Panc1 (cell line): ENCODE results near the gene HLCS. TPM values are rescaled to one million over a fixed set of nuclear protein-coding genes. Genes with fewer than 3 reads are reported as not detected.

Experiments
- ATAC-seq: fragments of 200-7000 bp; cut with Tn5 transposase; 2 replicates; pipeline ENCODE4 v1.9.1; 2020; ENCODE audit warnings: mild to moderate bottlenecking, moderate library complexity
- BruUV-seq: library from RNA; stranded (reverse); fragments of 400-500 nt; replicated peaks from 2 replicates; lab custom pipeline; 2021; lab: Mats Ljungman, UMichigan
- CTCF ChIA-PET: fragments of 300-600 bp; sonication (Branson Sonifier 250); formaldehyde crosslinking; loops from one replicate; lab custom pipeline; 2022; ENCODE audit warnings: antibody characterized with exemption; lab: Charles Lee
- POLR2A ChIA-PET: fragments of 300-600 bp; sonication (Branson Sonifier 250); formaldehyde crosslinking; loops from one replicate; lab custom pipeline; 2022; ENCODE audit warnings: antibody characterized with exemption; lab: Charles Lee
- DNase-seq: peaks from one replicate; pipeline ENCODE4 v3.0.0-alpha.2; 2010; ENCODE audit warnings: low read depth, low spot score
- H3K27ac ChIP-seq: 2 replicates; pipeline ENCODE4 v1.5.1; 2011; ENCODE audit warnings: mild to moderate bottlenecking, low read length, inconsistent platforms
- H3K27me3 ChIP-seq: fragments of 200-500 bp; sonication (Bioruptor generic); 2 replicates; pipeline ENCODE4 v1.6.0; 2014; ENCODE audit warnings: low read length, inconsistent platforms; ENCODE audit not compliant: control insufficient read depth, insufficient read depth
- H3K36me3 ChIP-seq: fragments of 200-500 bp; sonication (Bioruptor generic); 2 replicates; pipeline ENCODE4 v1.5.1; 2014; ENCODE audit warnings: inconsistent platforms, mild to moderate bottlenecking, low read length, moderate library complexity; ENCODE audit not compliant: control insufficient read depth, insufficient read depth
- H3K4me1 ChIP-seq: 2 replicates; pipeline ENCODE4 v1.5.1; 2011; ENCODE audit warnings: inconsistent platforms, mild to moderate bottlenecking, low read length, moderate library complexity; ENCODE audit not compliant: control insufficient read depth, insufficient read depth
- H3K4me3 ChIP-seq, 2 experiments: 2 replicates each; pipeline ENCODE4 v1.5.1; 2011 to 2012; ENCODE audit warnings: low read depth in 2 of 2, low read length in 2 of 2, mild to moderate bottlenecking in 2 of 2, inconsistent platforms in 1 of 2, moderate library complexity in 1 of 2
- H3K9me3 ChIP-seq: fragments of 200-500 bp; sonication (Bioruptor generic); 2 replicates; pipeline ENCODE4 v1.5.1; 2014; ENCODE audit warnings: low read depth, mild to moderate bottlenecking, inconsistent platforms, low read length, moderate library complexity; ENCODE audit not compliant: control insufficient read depth, insufficient read depth
- POLR2AphosphoS5 ChIP-seq: IDR thresholded peaks from 2 replicates; pipeline ENCODE4 v1.6.1; 2012; ENCODE audit warnings: mild to moderate bottlenecking, low read depth, low read length, moderate library complexity
- SIN3A ChIP-seq: IDR thresholded peaks from 2 replicates; pipeline ENCODE4 v1.6.1; 2012; ENCODE audit warnings: low read depth, mild to moderate bottlenecking, low read length, moderate library complexity, borderline replicate concordance; ENCODE audit not compliant: insufficient read depth
- TCF7L2 ChIP-seq: IDR thresholded peaks from 2 replicates; pipeline ENCODE4 v1.6.1; 2011; ENCODE audit warnings: mild to moderate bottlenecking, low read depth, low read length, inconsistent platforms
- in situ Hi-C: cut with HindIII; loops from 2 replicates; pipeline ENCODE4 v1.10.0; 2016; ENCODE audit warnings: low sequenced_read_pairs, low pct_unique_long_range_greater_than_20kb
- intact Hi-C: fragments of 100-400 bp; cut with micrococcal nuclease; formaldehyde crosslinking; loops from one replicate; pipeline ENCODE4 v1.10.0; 2022; ENCODE audit not compliant: unreplicated experiment
- total RNA-seq: library from RNA; stranded (reverse); gene quantifications from one replicate; pipeline ENCODE4 v1.2.1, GENCODE V29; 2021; ENCODE audit not compliant: unreplicated experiment
- TF ChIP-seq, protein P1 (sequence below), 2 experiments: IDR thresholded peaks; 2 replicates each; pipeline ENCODE4 v1.6.1; 2011 to 2012; ENCODE audit warnings: low read depth in 2 of 2, control low read depth in 1 of 2, low read length in 1 of 2, mild to moderate bottlenecking in 1 of 2, moderate library complexity in 1 of 2; ENCODE audit not compliant: insufficient read depth in 1 of 2
- TF ChIP-seq, protein P2 (sequence below): fragments of 450-650 bp; IDR thresholded peaks from 2 replicates; pipeline ENCODE4 v1.5.1; 2017; ENCODE audit warnings: mild to moderate bottlenecking

Gene HLCS
- total RNA-seq, 1 experiment from 2014 or later: 15.3 TPM

DNA sequence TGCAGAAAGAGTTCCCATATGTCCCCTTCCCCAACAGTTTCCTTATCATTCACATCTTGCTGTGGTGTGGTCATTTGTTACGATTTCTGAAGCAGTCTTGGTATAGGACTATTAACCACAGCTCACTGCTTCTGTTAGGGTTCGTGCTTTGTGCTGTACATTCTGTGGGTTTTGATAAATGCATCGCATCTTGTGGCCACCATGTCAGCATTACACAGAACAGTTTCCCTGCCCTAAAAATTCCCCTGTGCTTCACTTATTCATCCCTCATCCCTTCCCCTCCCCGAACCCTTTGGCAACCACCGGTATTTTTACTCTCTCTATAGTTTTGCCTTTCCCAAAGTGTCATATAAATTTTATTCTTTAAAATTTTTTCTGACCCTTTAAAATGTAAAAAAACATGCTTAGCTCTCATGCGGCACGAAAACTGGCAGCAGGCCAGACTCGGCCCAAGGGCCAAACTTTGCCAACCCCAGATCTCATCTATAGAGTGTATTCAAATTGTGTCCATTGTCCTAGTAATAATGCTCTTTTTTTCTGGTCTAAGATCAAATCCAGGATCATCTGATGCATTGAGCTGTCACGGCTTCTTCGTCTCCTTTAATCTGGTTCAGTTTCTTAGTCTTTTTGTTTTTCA lies 189.4 kb downstream of the HLCS start:
- no peak for TF ChIP-seq POLR2AphosphoS5
- TF ChIP-seq, protein P1, sequence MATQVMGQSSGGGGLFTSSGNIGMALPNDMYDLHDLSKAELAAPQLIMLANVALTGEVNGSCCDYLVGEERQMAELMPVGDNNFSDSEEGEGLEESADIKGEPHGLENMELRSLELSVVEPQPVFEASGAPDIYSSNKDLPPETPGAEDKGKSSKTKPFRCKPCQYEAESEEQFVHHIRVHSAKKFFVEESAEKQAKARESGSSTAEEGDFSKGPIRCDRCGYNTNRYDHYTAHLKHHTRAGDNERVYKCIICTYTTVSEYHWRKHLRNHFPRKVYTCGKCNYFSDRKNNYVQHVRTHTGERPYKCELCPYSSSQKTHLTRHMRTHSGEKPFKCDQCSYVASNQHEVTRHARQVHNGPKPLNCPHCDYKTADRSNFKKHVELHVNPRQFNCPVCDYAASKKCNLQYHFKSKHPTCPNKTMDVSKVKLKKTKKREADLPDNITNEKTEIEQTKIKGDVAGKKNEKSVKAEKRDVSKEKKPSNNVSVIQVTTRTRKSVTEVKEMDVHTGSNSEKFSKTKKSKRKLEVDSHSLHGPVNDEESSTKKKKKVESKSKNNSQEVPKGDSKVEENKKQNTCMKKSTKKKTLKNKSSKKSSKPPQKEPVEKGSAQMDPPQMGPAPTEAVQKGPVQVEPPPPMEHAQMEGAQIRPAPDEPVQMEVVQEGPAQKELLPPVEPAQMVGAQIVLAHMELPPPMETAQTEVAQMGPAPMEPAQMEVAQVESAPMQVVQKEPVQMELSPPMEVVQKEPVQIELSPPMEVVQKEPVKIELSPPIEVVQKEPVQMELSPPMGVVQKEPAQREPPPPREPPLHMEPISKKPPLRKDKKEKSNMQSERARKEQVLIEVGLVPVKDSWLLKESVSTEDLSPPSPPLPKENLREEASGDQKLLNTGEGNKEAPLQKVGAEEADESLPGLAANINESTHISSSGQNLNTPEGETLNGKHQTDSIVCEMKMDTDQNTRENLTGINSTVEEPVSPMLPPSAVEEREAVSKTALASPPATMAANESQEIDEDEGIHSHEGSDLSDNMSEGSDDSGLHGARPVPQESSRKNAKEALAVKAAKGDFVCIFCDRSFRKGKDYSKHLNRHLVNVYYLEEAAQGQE (IDR thresholded peaks at IDR 0.05; ENCODE audit: insufficient read depth in 1 of 2, low read depth in 2 of 2, low read length in 1 of 2): no peak
- TF ChIP-seq SIN3A: no peak
- TF ChIP-seq TCF7L2: no peak
- TF ChIP-seq, protein P2, sequence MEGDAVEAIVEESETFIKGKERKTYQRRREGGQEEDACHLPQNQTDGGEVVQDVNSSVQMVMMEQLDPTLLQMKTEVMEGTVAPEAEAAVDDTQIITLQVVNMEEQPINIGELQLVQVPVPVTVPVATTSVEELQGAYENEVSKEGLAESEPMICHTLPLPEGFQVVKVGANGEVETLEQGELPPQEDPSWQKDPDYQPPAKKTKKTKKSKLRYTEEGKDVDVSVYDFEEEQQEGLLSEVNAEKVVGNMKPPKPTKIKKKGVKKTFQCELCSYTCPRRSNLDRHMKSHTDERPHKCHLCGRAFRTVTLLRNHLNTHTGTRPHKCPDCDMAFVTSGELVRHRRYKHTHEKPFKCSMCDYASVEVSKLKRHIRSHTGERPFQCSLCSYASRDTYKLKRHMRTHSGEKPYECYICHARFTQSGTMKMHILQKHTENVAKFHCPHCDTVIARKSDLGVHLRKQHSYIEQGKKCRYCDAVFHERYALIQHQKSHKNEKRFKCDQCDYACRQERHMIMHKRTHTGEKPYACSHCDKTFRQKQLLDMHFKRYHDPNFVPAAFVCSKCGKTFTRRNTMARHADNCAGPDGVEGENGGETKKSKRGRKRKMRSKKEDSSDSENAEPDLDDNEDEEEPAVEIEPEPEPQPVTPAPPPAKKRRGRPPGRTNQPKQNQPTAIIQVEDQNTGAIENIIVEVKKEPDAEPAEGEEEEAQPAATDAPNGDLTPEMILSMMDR: no peak
- ChIA-PET POLR2A (no interaction called here), CTCF (no interaction called here)
- ATAC-seq: no peak
- no peaks in the 10 kb centered on the region for H3K36me3 ChIP-seq
- intact Hi-C loops: no loop called here
- H3K4me1 ChIP-seq: peaks cover 3% of the 10 kb centered on the region; the same call in 1 of the 2 replicates
- H3K27me3 ChIP-seq: no peaks in the 10 kb centered on the region
- no peak overlapping the region for H3K27ac ChIP-seq
- no peak overlapping the region for H3K4me3 ChIP-seq
- no peaks in the 10 kb centered on the region for H3K9me3 ChIP-seq
- no peak for DNase-seq
- in situ Hi-C loops: no loop called here
- no TSS peak for BruUV-seq

- no peak overlapping the region for H3K27ac ChIP-seq
- ChIA-PET CTCF (no interaction called here), POLR2A (no interaction called here)
- no peaks in the 10 kb centered on the region for H3K36me3 ChIP-seq
- H3K27me3 ChIP-seq: no peaks in the 10 kb centered on the region
- TF ChIP-seq, protein P2: no peak
- no peak for TF ChIP-seq SIN3A
- DNase-seq (no peak), ATAC-seq (no peak)
- H3K9me3 ChIP-seq: no peaks in the 10 kb centered on the region
- in situ Hi-C loops: no loop called here
- H3K4me1 ChIP-seq: peaks cover 3% of the 10 kb centered on the region; the same call in 1 of the 2 replicates
- BruUV-seq: no TSS peak
- intact Hi-C loops: no loop called here
- H3K4me3 ChIP-seq: no peak overlapping the region
Observed at GRCh38 chr21:36773995-36774394, 192.5 kb downstream of the HLCS start.
